Measurements from ENCODE around the gene FKBP8.

Gene FKBP8

DNA sequence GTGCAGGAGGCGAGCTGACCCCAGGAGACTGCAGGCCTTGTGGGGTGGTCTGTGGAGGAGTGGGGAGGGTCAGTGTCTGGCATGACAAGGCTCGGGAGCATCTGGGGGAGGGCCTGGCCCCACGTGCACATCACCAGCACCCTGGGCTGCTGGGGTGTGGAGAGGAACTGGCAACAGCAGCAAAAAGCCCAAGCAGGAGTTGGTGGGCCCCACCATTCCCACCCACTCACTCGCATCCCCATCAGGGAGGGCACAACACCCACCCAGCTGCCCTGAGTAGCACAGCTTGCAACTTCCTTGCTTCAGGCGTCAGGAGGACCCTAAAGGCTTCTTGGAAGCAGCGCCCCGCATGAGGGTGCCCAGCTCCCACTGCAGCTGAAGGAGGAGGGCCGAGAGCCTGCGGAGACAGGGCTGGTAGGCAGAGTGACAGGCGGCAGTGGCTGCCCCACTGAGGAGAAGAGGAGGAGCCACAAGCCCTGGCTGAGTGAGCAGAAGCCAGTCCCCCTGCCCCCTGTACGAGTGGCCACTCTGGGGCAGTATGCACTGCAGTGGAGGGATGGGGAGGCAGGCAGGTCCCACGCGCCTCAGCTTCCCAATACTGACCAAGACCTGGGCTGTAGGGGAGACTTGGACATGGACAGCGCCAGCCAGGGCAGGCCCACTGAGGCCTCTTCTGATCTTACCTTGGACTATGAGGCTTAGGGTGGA is 48.0 kb downstream of the FKBP8 start:
- H3K9me3 ChIP-seq (ENCODE audit: severe bottlenecking) = no peaks in the 10 kb centered on the region
- no peaks in the 10 kb centered on the region for H3K27me3 ChIP-seq (ENCODE audit: insufficient read depth, poor library complexity, severe bottlenecking)
- ATAC-seq (ENCODE audit: low read depth) (no peak), DNase-seq (ENCODE audit: low spot score) (no peak)
- H3K4me1 ChIP-seq (ENCODE audit: insufficient read depth, poor library complexity, severe bottlenecking) = peaks cover 24% of the 10 kb centered on the region
- no peaks in the 10 kb centered on the region for H3K36me3 ChIP-seq (ENCODE audit: low read depth)
- TF ChIP-seq, protein P1, sequence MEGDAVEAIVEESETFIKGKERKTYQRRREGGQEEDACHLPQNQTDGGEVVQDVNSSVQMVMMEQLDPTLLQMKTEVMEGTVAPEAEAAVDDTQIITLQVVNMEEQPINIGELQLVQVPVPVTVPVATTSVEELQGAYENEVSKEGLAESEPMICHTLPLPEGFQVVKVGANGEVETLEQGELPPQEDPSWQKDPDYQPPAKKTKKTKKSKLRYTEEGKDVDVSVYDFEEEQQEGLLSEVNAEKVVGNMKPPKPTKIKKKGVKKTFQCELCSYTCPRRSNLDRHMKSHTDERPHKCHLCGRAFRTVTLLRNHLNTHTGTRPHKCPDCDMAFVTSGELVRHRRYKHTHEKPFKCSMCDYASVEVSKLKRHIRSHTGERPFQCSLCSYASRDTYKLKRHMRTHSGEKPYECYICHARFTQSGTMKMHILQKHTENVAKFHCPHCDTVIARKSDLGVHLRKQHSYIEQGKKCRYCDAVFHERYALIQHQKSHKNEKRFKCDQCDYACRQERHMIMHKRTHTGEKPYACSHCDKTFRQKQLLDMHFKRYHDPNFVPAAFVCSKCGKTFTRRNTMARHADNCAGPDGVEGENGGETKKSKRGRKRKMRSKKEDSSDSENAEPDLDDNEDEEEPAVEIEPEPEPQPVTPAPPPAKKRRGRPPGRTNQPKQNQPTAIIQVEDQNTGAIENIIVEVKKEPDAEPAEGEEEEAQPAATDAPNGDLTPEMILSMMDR (IDR thresholded peaks at IDR 0.05; ENCODE audit: poor library complexity, severe bottlenecking) = no peak
- peak overlapping the region; percentile 76 for H3K27ac ChIP-seq (ENCODE audit: poor library complexity, severe bottlenecking)
- no peak overlapping the region for H3K4me3 ChIP-seq (ENCODE audit: severe bottlenecking)

DNA sequence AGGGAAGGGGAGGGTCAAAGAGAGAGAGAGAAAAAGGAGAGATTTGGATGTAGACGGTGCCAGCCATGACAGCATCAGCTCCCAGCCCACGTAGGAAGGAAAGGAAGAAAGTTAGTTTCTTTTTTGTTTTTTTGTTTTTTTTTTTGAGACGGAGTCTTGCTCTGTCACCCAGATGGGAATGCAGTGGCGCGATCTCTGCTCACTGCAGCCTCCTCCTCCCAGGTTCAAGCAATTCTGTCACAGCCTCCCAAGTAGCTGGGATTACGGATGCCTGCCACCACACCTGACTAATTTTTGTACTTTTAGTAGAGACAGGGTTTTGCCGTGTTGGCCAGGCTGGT is 49.1 kb downstream of the FKBP8 start:
- no peak overlapping the region for H3K4me3 ChIP-seq (ENCODE audit: severe bottlenecking)
- TF ChIP-seq, protein P1 (IDR thresholded peaks at IDR 0.05; ENCODE audit: poor library complexity, severe bottlenecking) = no peak
- no peaks in the 10 kb centered on the region for H3K27me3 ChIP-seq (ENCODE audit: insufficient read depth, poor library complexity, severe bottlenecking)
- DNase-seq (ENCODE audit: low spot score) (no peak), ATAC-seq (ENCODE audit: low read depth) (no peak)
- no peaks in the 10 kb centered on the region for H3K36me3 ChIP-seq (ENCODE audit: low read depth)
- H3K4me1 ChIP-seq (ENCODE audit: insufficient read depth, poor library complexity, severe bottlenecking) = peaks cover 24% of the 10 kb centered on the region
- no peaks in the 10 kb centered on the region for H3K9me3 ChIP-seq (ENCODE audit: severe bottlenecking)
- H3K27ac ChIP-seq (ENCODE audit: poor library complexity, severe bottlenecking) = peak overlapping the region; percentile 76

DNA sequence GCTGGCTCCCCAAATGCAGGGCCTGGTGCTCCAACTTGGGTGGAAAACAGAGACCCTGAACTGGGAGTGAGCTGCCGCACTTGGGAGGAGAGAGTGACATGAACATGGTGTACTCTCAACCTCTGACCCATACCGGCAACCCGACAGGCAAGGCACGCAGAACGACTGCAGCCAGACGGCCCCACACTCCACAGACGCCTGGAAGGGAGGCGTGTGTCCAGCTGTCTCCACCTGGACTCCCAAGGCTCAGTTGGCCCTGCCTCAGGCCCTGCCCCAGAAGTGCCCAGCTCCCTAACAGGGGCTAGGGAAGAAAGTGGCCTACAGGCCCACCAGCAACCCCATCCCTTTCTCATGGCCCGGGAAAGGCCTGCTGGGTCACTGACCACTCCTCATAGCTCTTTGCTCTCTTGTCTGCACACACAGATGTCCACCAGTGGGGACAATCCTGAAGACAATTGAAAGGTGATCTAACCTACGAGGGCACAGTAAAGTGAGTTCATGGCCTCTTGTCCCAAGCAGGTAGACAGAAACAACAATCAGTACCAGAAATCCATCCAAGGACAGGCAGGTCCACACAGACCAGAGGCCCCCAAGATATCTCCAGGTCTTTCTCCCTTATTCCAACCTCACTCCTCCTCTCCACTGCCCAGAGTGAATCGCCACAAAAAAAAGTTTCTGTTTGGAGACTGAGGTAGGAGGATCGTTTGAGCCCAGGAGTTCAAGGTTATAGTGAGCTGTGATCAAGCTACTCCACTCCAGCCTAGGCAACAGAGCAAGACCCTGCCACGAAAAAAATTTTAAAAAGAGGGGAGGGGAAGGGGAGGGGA is 49.7 kb downstream of the FKBP8 start:
- Histone ChIP-seq H3K27ac (ENCODE audit: poor library complexity, severe bottlenecking) (no peak overlapping the region), H3K4me3 (ENCODE audit: severe bottlenecking) (no peak overlapping the region), H3K27me3 (ENCODE audit: insufficient read depth, poor library complexity, severe bottlenecking) (no peaks in the 10 kb centered on the region), H3K36me3 (ENCODE audit: low read depth) (no peaks in the 10 kb centered on the region), H3K9me3 (ENCODE audit: severe bottlenecking) (no peaks in the 10 kb centered on the region), H3K4me1 (ENCODE audit: insufficient read depth, poor library complexity, severe bottlenecking) (peaks cover 24% of the 10 kb centered on the region)
- no peak for ATAC-seq (ENCODE audit: low read depth)
- DNase-seq (ENCODE audit: low spot score) = no peak
- TF ChIP-seq, protein P1 (IDR thresholded peaks at IDR 0.05; ENCODE audit: poor library complexity, severe bottlenecking) = no peak

DNA sequence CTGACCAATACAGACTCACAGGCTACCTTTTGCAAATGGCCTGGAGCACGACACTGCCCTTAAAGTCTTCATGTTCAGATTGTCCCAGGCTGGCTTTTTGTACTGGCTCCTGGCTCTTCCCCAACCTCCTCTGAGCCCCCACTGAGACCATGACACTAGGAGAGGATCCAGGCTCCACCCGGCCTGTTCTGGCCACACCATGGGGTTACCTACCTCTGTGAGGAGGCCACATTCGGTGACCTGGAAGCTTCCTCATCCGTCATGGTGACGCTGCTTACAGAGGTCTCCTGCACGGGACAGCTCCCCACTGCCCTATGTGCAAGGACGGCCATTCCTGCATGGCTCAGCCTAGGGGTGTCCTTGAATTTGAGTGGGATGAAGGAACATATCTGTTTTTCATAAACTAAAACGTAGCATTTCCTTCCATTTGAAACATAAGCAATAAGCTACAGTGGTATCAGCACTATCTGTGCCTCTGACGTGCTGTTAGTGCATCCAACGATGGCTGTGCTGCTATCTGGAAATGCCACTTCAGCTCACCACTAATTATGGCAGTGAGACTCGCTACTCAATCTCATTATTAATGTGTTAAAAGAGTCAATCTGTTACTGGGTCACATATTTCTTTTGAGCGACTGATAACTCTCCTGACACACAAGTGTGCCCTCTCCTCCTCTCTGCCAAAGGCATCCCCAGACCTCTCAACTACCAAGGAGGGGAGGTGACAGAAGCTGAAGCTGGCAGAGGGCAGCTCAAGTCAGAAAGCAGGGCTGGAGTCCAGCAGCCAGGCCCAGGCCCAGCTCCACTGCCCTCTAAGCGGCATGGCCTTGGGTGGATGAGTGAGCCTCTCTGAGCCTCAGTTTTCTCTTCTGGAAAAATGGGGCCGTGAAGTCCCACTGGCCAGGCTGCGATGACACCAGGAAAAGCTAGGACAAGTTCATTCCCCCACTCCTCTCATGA is 51.1 kb downstream of the FKBP8 start:
- DNase-seq (ENCODE audit: low spot score) (peak; percentile 29), ATAC-seq (ENCODE audit: low read depth) (no peak)
- H3K27me3 ChIP-seq (ENCODE audit: insufficient read depth, poor library complexity, severe bottlenecking) = no peaks in the 10 kb centered on the region
- peaks cover 24% of the 10 kb centered on the region for H3K4me1 ChIP-seq (ENCODE audit: insufficient read depth, poor library complexity, severe bottlenecking)
- no peaks in the 10 kb centered on the region for H3K9me3 ChIP-seq (ENCODE audit: severe bottlenecking)
- no peak overlapping the region for H3K4me3 ChIP-seq (ENCODE audit: severe bottlenecking)
- H3K27ac ChIP-seq (ENCODE audit: poor library complexity, severe bottlenecking) = no peak overlapping the region
- TF ChIP-seq, protein P1 (IDR thresholded peaks at IDR 0.05; ENCODE audit: poor library complexity, severe bottlenecking) = no peak
- H3K36me3 ChIP-seq (ENCODE audit: low read depth) = no peaks in the 10 kb centered on the region

Measured in RWPE2 (cell line).